Measurements from ENCODE around the gene SRGAP3. TPM values are rescaled to one million over a fixed set of nuclear protein-coding genes. Genes with fewer than 3 reads are reported as not detected.

The SRGAP3 gene
- total RNA-seq, 1 experiment from 2014 or later: 0.69 TPM

GRCh38 chr3:9129365-9129764 lies 120.1 kb downstream of the SRGAP3 start:
- Histone ChIP-seq H3K4me1 (ENCODE audit: insufficient read depth, low read length, poor library complexity, severe bottlenecking) (no peaks in the 10 kb centered on the region), H3K4me3 (ENCODE audit: low read depth, low read length, poor library complexity, severe bottlenecking) (no peak overlapping the region), H3K36me3 (ENCODE audit: insufficient read depth, low read length, poor library complexity, severe bottlenecking) (no peaks in the 10 kb centered on the region), H3K9me3 (ENCODE audit: low read depth, low read length, poor library complexity, severe bottlenecking) (no peaks in the 10 kb centered on the region), H3K27ac (ENCODE audit: low read depth, low read length, poor library complexity, severe bottlenecking) (no peak overlapping the region), H3K27me3 (replicated peaks; ENCODE audit: insufficient read depth, low read depth, low read length, poor library complexity) (peaks cover 9% of the 10 kb centered on the region)
- ChIA-PET POLR2A (ENCODE audit: low non-redundant PET) (no interaction called here), CTCF (no interaction called here)
- BruUV-seq (replicated peaks): no TSS peak
- no peak for DNase-seq (ENCODE audit: low spot score)
- intact Hi-C loops (cut with micrococcal nuclease; ENCODE audit: unreplicated experiment): no loop called here
- no peak for TF ChIP-seq CTCF (conservative IDR thresholded peaks at IDR 0.05; ENCODE audit: low read depth, low read length)
- TF ChIP-seq EZH2 (IDR thresholded peaks at IDR 0.05; ENCODE audit: borderline replicate concordance, low read depth, low read length, poor library complexity, severe bottlenecking): no peak

GRCh38 chr3:9125278-9125951 lies 124.0 kb downstream of the SRGAP3 start:
- DNase-seq (ENCODE audit: low spot score): no peak
- CTCF ChIA-PET: no interaction called here
- intact Hi-C loops (cut with micrococcal nuclease; ENCODE audit: unreplicated experiment): no loop called here
- no TSS peak for BruUV-seq (replicated peaks)
- POLR2A ChIA-PET (ENCODE audit: low non-redundant PET): no interaction called here
- Histone ChIP-seq H3K9me3 (ENCODE audit: low read depth, low read length, poor library complexity, severe bottlenecking) (no peaks in the 10 kb centered on the region), H3K4me3 (ENCODE audit: low read depth, low read length, poor library complexity, severe bottlenecking) (no peak overlapping the region), H3K27me3 (replicated peaks; ENCODE audit: insufficient read depth, low read depth, low read length, poor library complexity) (no peaks in the 10 kb centered on the region), H3K4me1 (ENCODE audit: insufficient read depth, low read length, poor library complexity, severe bottlenecking) (no peaks in the 10 kb centered on the region), H3K36me3 (ENCODE audit: insufficient read depth, low read length, poor library complexity, severe bottlenecking) (no peaks in the 10 kb centered on the region), H3K27ac (ENCODE audit: low read depth, low read length, poor library complexity, severe bottlenecking) (no peak overlapping the region)
- TF ChIP-seq EZH2 (IDR thresholded peaks at IDR 0.05; ENCODE audit: borderline replicate concordance, low read depth, low read length, poor library complexity, severe bottlenecking) (no peak), CTCF (conservative IDR thresholded peaks at IDR 0.05; ENCODE audit: low read depth, low read length) (no peak)

- no peaks in the 10 kb centered on the region for H3K27me3 ChIP-seq (replicated peaks; ENCODE audit: insufficient read depth, low read depth, low read length, poor library complexity)
- POLR2A ChIA-PET (ENCODE audit: low non-redundant PET): no interaction called here
Observed at GRCh38 chr3:9124730-9125129, 124.7 kb downstream of the SRGAP3 start.

More at GRCh38 chr3:9124730-9125129, 124.7 kb downstream of the SRGAP3 start:
- Histone ChIP-seq H3K9me3 (ENCODE audit: low read depth, low read length, poor library complexity, severe bottlenecking) (no peaks in the 10 kb centered on the region), H3K4me3 (ENCODE audit: low read depth, low read length, poor library complexity, severe bottlenecking) (no peak overlapping the region), H3K4me1 (ENCODE audit: insufficient read depth, low read length, poor library complexity, severe bottlenecking) (no peaks in the 10 kb centered on the region), H3K27ac (ENCODE audit: low read depth, low read length, poor library complexity, severe bottlenecking) (no peak overlapping the region), H3K36me3 (ENCODE audit: insufficient read depth, low read length, poor library complexity, severe bottlenecking) (no peaks in the 10 kb centered on the region)
- DNase-seq (ENCODE audit: low spot score): no peak
- CTCF ChIA-PET: no interaction called here
- no peak for TF ChIP-seq EZH2 (IDR thresholded peaks at IDR 0.05; ENCODE audit: borderline replicate concordance, low read depth, low read length, poor library complexity, severe bottlenecking)
- no peak for TF ChIP-seq CTCF (conservative IDR thresholded peaks at IDR 0.05; ENCODE audit: low read depth, low read length)
- intact Hi-C loops (cut with micrococcal nuclease; ENCODE audit: unreplicated experiment): no loop called here
- BruUV-seq (replicated peaks): no TSS peak

All from A673 (cell line).